Measurements from ENCODE around the gene SLC6A11.

SLC6A11 gene

DNA sequence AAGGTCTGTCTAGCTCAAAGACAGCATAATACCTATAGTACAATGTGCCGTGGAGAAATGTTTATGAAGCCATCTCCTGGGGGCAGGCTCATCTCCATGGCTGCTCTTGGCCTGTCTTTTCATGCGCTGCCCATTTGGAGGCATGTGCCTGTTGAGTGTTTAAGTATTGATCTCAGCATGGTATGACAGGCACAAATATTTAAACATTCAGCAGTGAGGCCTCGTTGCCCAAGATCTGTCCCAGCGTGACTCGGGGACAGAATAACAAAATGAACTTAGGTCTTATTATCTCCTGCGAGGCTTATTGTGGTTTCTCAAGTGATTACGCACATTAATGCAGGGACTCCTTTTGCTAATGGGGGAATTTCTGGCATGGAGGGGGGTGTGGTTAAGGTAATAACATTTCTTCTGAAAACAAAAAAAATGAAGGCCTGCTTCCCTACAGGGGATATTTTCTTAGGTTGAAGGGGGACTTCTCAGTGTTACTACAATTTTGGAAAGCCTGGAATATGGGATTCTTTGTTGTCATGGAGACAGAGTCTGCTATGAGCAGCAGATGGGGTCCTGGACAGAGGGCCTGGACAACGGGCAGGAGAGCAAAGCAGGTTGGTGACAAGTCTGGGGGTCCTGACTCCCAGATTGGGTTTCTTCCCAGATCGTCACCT lies 172.1 kb downstream of the SLC6A11 start:
- no peak overlapping the region for H3K4me3 ChIP-seq (ENCODE audit: low read depth, low read length)
- TF ChIP-seq, protein P1, sequence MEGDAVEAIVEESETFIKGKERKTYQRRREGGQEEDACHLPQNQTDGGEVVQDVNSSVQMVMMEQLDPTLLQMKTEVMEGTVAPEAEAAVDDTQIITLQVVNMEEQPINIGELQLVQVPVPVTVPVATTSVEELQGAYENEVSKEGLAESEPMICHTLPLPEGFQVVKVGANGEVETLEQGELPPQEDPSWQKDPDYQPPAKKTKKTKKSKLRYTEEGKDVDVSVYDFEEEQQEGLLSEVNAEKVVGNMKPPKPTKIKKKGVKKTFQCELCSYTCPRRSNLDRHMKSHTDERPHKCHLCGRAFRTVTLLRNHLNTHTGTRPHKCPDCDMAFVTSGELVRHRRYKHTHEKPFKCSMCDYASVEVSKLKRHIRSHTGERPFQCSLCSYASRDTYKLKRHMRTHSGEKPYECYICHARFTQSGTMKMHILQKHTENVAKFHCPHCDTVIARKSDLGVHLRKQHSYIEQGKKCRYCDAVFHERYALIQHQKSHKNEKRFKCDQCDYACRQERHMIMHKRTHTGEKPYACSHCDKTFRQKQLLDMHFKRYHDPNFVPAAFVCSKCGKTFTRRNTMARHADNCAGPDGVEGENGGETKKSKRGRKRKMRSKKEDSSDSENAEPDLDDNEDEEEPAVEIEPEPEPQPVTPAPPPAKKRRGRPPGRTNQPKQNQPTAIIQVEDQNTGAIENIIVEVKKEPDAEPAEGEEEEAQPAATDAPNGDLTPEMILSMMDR (IDR thresholded peaks at IDR 0.05; ENCODE audit: borderline replicate concordance, insufficient read depth, low read depth, low read length) = no peak

DNA sequence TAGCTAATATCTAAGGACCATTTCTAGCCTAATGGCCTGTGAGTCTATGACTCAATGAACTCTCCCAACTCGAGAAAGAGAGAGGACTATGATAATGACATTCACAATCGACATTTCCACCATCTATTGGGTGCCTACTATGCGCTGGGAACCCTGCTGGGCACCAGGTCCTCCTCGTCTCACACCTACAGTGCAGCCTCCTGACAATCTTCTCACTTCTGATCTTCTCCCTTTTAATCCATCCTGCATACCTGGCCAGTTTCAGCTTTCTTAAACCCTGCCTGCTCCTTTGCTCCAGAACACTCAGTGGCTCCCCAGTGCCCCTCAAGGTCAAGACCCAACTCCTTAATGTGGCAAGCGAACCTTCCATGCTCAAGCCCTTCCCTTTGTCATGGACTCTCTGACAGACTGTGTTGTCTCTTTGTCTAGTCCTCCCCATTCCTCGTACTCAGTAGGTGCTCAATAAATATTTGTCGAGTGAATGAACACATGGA lies 173.0 kb downstream of the SLC6A11 start:
- no peak overlapping the region for H3K4me3 ChIP-seq (ENCODE audit: low read depth, low read length)

More for the DNA sequence above, 173.0 kb downstream of the SLC6A11 start:
- TF ChIP-seq, protein P1 (IDR thresholded peaks at IDR 0.05; ENCODE audit: borderline replicate concordance, insufficient read depth, low read depth, low read length) = no peak
